Spinal cord (tissue), 10 donors: ENCODE results near the gene AQP12B. TPM values are rescaled to one million over a fixed set of nuclear protein-coding genes. Genes with fewer than 3 reads are reported as not detected.

ENCODE experiments used
- DNase-seq, 6 donors: peaks; one replicate each; pipeline versions ENCODE4 v3.0.0 to v3.0.0-alpha.2; 2013 to 2015; ENCODE audit warnings: low spot score in 6 of 6, low read depth in 4 of 6
- H3K27ac ChIP-seq: one replicate; pipeline ENCODE4 v1.5.1; 2013; ENCODE audit warnings: low read depth, low read length, control low read depth
- H3K27me3 ChIP-seq: one replicate; pipeline ENCODE4 v1.6.1; 2013; ENCODE audit warnings: low read length; ENCODE audit not compliant: control insufficient read depth, insufficient read depth
- H3K36me3 ChIP-seq: one replicate; pipeline ENCODE4 v1.6.1; 2013; ENCODE audit warnings: low read length; ENCODE audit not compliant: control insufficient read depth, insufficient read depth
- H3K4me1 ChIP-seq: one replicate; pipeline ENCODE4 v1.6.1; 2013; ENCODE audit warnings: low read length; ENCODE audit not compliant: control insufficient read depth, insufficient read depth
- H3K4me3 ChIP-seq: one replicate; pipeline ENCODE4 v1.5.1; 2013; ENCODE audit warnings: low read depth, low read length, control low read depth
- H3K9me3 ChIP-seq: one replicate; pipeline ENCODE4 v1.6.1; 2013; ENCODE audit warnings: low read length; ENCODE audit not compliant: control insufficient read depth, insufficient read depth
- WGBS: methylation state at CpG from one replicate; pipeline ENCODE4 v1.1.5; 2013; ENCODE audit warnings: missing lambda C conversion rate; ENCODE audit not compliant: insufficient coverage; 5-methylcytosine and 5-hydroxymethylcytosine counted together
- polyA plus RNA-seq, 2 donors: library from polyadenylated mRNA; unstranded; fragments of 120-200 nt; gene quantifications; one replicate each; pipeline ENCODE4 v1.2.1, GENCODE V29; 2013; ENCODE audit not compliant: insufficient read length in 2 of 2
- small RNA-seq: library from RNA; depleted of rRNA; stranded (forward); fragments of <200 nt; gene quantifications from one replicate; pipeline ENCODE3, GENCODE V24; 2014; ENCODE audit warnings: low replicate concordance
- total RNA-seq, 2 donors: library from RNA; depleted of rRNA in 1 of 2; stranded (reverse); fragments of 120-200 nt in 1 of 2; fragments of >200 nt in 1 of 2; gene quantifications; one replicate each; pipeline versions ENCODE4 v1.2.3 to v1.2.4, GENCODE V29; 2013 to 2014
- donor health status: healthy.

The AQP12B gene
- total and polyA plus RNA-seq, 4 donors = 0.44 to 0.56 TPM; not detected in 2

- no peak overlapping the region for H3K27ac ChIP-seq
- H3K27me3 ChIP-seq = no peaks in the 10 kb centered on the region
- no peaks in the 10 kb centered on the region for H3K9me3 ChIP-seq
- peaks cover 12% of the 10 kb centered on the region for H3K36me3 ChIP-seq
- WGBS = 69% methylated on average over 2 of the region's 5 CpGs
- H3K4me3 ChIP-seq = no peak overlapping the region
- no peak for DNase-seq
- H3K4me1 ChIP-seq = no peaks in the 10 kb centered on the region
Observed at GRCh38 chr2:240629619-240629967, 53.1 kb downstream of the AQP12B start.

GRCh38 chr2:240628808-240629618 lies 53.7 kb downstream of the AQP12B start:
- no peak overlapping the region for H3K27ac ChIP-seq
- 59% methylated on average over 20 of the region's 20 CpGs for WGBS
- no peak overlapping the region for H3K4me3 ChIP-seq
- H3K4me1 ChIP-seq = no peaks in the 10 kb centered on the region
- H3K27me3 ChIP-seq = no peaks in the 10 kb centered on the region
- H3K36me3 ChIP-seq = peaks cover 12% of the 10 kb centered on the region
- no peak for DNase-seq
- H3K9me3 ChIP-seq = no peaks in the 10 kb centered on the region

DNA sequence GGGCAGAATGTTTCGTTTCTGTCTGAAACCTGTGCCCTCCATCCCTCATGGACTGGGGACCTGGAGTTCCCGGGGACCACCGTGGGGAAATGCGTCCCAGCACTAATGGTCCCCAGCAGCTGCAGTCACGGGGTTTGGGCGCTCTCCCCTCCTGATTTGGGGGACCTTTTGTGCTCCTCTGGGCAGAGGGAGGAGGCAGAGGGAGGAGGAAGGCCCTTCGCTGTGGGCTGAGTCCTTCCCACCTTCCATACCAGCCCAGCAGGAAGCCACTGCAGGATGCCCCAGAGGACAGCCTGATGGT lies 54.2 kb downstream of the AQP12B start:
- no peaks in the 10 kb centered on the region for H3K4me1 ChIP-seq
- no peak for DNase-seq
- H3K9me3 ChIP-seq = no peaks in the 10 kb centered on the region
- H3K36me3 ChIP-seq = peaks cover 12% of the 10 kb centered on the region
- no peak overlapping the region for H3K4me3 ChIP-seq
- H3K27me3 ChIP-seq = no peaks in the 10 kb centered on the region
- no peak overlapping the region for H3K27ac ChIP-seq
- WGBS = 92% methylated on average over 4 of the region's 7 CpGs

DNA sequence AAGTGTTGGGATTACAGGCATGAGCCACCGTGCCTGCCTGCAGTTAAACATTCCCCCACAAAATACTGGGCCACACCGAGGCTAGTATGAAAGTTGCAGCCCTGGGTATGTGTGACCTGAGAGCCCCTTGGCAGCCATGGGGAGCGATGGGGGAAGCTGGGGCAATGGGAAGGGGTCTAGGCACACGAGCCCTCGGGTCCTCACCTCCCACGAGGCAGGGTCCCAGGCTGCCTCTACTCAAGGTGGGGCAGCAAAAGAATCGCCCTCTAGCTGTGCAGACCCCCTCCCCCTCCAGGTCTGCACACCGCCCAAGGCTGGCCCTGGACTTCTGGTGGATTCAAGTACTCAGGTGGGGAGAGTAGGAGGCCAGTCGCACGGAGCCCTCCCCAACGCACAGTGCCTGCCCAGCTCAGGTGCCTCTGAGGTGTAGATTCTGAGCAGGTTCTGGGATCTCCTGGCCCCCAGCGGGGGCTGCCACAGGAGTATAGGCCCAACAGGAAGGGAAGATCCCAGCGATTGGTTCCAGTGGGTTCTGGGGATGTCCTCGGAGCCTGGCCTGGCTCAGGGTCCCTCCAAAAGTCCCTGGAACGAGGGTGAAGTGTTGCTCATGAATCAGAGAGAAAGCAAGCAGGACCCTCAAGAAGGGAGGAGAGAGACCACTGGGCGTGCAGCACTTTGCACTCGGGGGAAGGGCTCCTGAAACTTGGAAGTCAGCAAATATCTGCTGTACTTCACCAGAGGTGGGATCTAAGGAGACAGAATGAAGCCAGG lies 54.8 kb downstream of the AQP12B start:
- no peak overlapping the region for H3K27ac ChIP-seq
- H3K27me3 ChIP-seq = no peaks in the 10 kb centered on the region
- H3K9me3 ChIP-seq = no peaks in the 10 kb centered on the region
- no peak for DNase-seq
- H3K4me3 ChIP-seq = no peak overlapping the region
- no peaks in the 10 kb centered on the region for H3K4me1 ChIP-seq
- H3K36me3 ChIP-seq = peaks cover 13% of the 10 kb centered on the region
- 91% methylated on average over 10 of the region's 17 CpGs for WGBS

- H3K27ac ChIP-seq = no peak overlapping the region
- peaks cover 17% of the 10 kb centered on the region for H3K36me3 ChIP-seq
- no peak overlapping the region for H3K4me3 ChIP-seq
- WGBS = 57% methylated on average over 21 of the region's 21 CpGs
- DNase-seq = no peak
- H3K27me3 ChIP-seq = no peaks in the 10 kb centered on the region
- no peaks in the 10 kb centered on the region for H3K9me3 ChIP-seq
- no peaks in the 10 kb centered on the region for H3K4me1 ChIP-seq
Observed at GRCh38 chr2:240626531-240627300, 56.0 kb downstream of the AQP12B start.

Small RNA genes within 50 kb of the gene (small RNA-seq; reads per million reads assigned to genes)
- not detected for gene AC011298.3

Other genes with a start within 250 kb of the AQP12B start
- gene GPC1, start 247.2 kb downstream of the AQP12B start, total RNA-seq = 10 to 100 TPM; 27.2 to 33.2 TPM
- gene GPC1, start 247.2 kb downstream of the AQP12B start, polyA plus RNA-seq = 100 to 1,000 TPM; 201 to 216 TPM
- 10 to 100 TPM in 1 of 2 donors, 1 to 10 TPM in 1; 7.8 to 13.2 TPM for gene ANKMY1, start 124.9 kb downstream of the AQP12B start, total RNA-seq
- gene ANKMY1, start 124.9 kb downstream of the AQP12B start, polyA plus RNA-seq = 10 to 100 TPM; 13.6 to 27.5 TPM
- gene DUSP28, start 122.5 kb downstream of the AQP12B start, total RNA-seq = 1 to 10 TPM; 4.1 to 4.8 TPM
- gene DUSP28, start 122.5 kb downstream of the AQP12B start, polyA plus RNA-seq = 10 to 100 TPM; 11.0 TPM
- 10 to 100 TPM; 11.3 to 16.1 TPM for gene RNPEPL1, start 114.4 kb downstream of the AQP12B start, total RNA-seq
- 10 to 100 TPM; 38.3 to 41.8 TPM for gene RNPEPL1, start 114.4 kb downstream of the AQP12B start, polyA plus RNA-seq
- 10 to 100 TPM; 15.0 to 39.2 TPM for gene CAPN10, start 96.2 kb downstream of the AQP12B start, total RNA-seq
- 10 to 100 TPM; 44.3 to 50.8 TPM for gene CAPN10, start 96.2 kb downstream of the AQP12B start, polyA plus RNA-seq
- gene GPR35, start 57.4 kb downstream of the AQP12B start, total RNA-seq = 1 to 10 TPM; 2.1 to 2.6 TPM
- gene GPR35, start 57.4 kb downstream of the AQP12B start, polyA plus RNA-seq = 1 to 10 TPM; 1.9 to 3.9 TPM
- not detected for gene AQP12A, start 9.0 kb upstream of the AQP12B start, total RNA-seq
- under 1 TPM in 1 of 2 donors, not detected in 1; 0.62 TPM for gene AQP12A, start 9.0 kb upstream of the AQP12B start, polyA plus RNA-seq
- gene KIF1A, start 137.3 kb upstream of the AQP12B start, total RNA-seq = 100 to 1,000 TPM; 125 to 186 TPM
- gene KIF1A, start 137.3 kb upstream of the AQP12B start, polyA plus RNA-seq = 100 to 1,000 TPM; 449 to 519 TPM
- gene AGXT, start 185.9 kb upstream of the AQP12B start, total RNA-seq = under 1 TPM in 1 of 2 donors, not detected in 1; 0.17 TPM
- not detected for gene AGXT, start 185.9 kb upstream of the AQP12B start, polyA plus RNA-seq
- under 1 TPM in 1 of 2 donors, not detected in 1; 0.22 TPM for gene MAB21L4, start 213.3 kb upstream of the AQP12B start, total RNA-seq
- gene MAB21L4, start 213.3 kb upstream of the AQP12B start, polyA plus RNA-seq = under 1 TPM in 1 of 2 donors, not detected in 1; 0.35 TPM
- 1 to 10 TPM in 1 of 2 donors, under 1 TPM in 1; 0.30 to 4.4 TPM for gene CROCC2, start 223.5 kb upstream of the AQP12B start, total RNA-seq
- gene CROCC2, start 223.5 kb upstream of the AQP12B start, polyA plus RNA-seq = 1 to 10 TPM; 3.0 to 3.1 TPM